Upper lobe of left lung (tissue), 4 donors: ENCODE data around the gene KIF6.

ENCODE experiments used
- CTCF ChIP-seq, 6 experiments: fragments of 450-650 bp in 4 of 6; fragments of 200-600 bp in 2 of 6; sonication (generic) in 2 of 6; IDR thresholded peaks; one replicate each; pipeline ENCODE4 v1.5.1; 2016 to 2019; ENCODE audit warnings: antibody characterized with exemption in 6 of 6
- POLR2A ChIP-seq, 4 donors: fragments of 450-650 bp; IDR thresholded peaks; one replicate each; pipeline ENCODE4 v1.5.1; 2016 to 2017; ENCODE audit warnings: antibody characterized with exemption in 4 of 4, mild to moderate bottlenecking in 2 of 4
- POLR2AphosphoS5 ChIP-seq, 2 donors: sonication (generic); formaldehyde crosslinking; IDR thresholded peaks; one replicate each; pipeline ENCODE4 v1.5.1; 2017; ENCODE audit warnings: antibody characterized with exemption in 2 of 2

- TF ChIP-seq CTCF (IDR thresholded peaks at IDR 0.05), result no peak
- no peak for TF ChIP-seq POLR2A (IDR thresholded peaks at IDR 0.05)
- TF ChIP-seq POLR2AphosphoS5 (IDR thresholded peaks at IDR 0.05), result no peak
Measured at GRCh38 chr6:39353698-39354315, 371.4 kb downstream of the KIF6 start.
